Liver (tissue), 9 donors: ENCODE measurements around the gene MRPL44. TPM values are rescaled to one million over a fixed set of nuclear protein-coding genes. Genes with fewer than 3 reads are reported as not detected.

Experiments
- DNase-seq: peaks from one replicate; pipeline ENCODE4 v3.0.0-alpha.2; 2017; ENCODE audit warnings: low spot score
- H3K27ac ChIP-seq, 2 donors: one replicate each; pipeline ENCODE4 v1.7.0; 2013; ENCODE audit warnings: inconsistent platforms in 2 of 2, low read length in 2 of 2, control low read depth in 1 of 2, low read depth in 1 of 2, mild to moderate bottlenecking in 1 of 2
- H3K27me3 ChIP-seq, 4 donors: one replicate each; pipeline versions ENCODE4 v1.6.1 to v1.7.0; 2013; ENCODE audit warnings: low read length in 3 of 4, inconsistent platforms in 1 of 4, mild to moderate bottlenecking in 1 of 4, moderate library complexity in 1 of 4; ENCODE audit not compliant: control insufficient read depth in 4 of 4, insufficient read depth in 4 of 4
- H3K36me3 ChIP-seq, 4 donors: one replicate each; pipeline versions ENCODE4 v1.6.1 to v1.7.0; 2013; ENCODE audit warnings: low read length in 3 of 4, mild to moderate bottlenecking in 3 of 4, low read depth in 1 of 4, moderate library complexity in 1 of 4; ENCODE audit not compliant: control insufficient read depth in 4 of 4, insufficient read depth in 3 of 4
- H3K4me1 ChIP-seq, 4 donors: one replicate each; pipeline versions ENCODE4 v1.6.1 to v1.7.0; 2013; ENCODE audit warnings: low read length in 3 of 4, mild to moderate bottlenecking in 3 of 4, moderate library complexity in 1 of 4; ENCODE audit not compliant: control insufficient read depth in 4 of 4, insufficient read depth in 4 of 4
- H3K4me3 ChIP-seq, 3 donors: one replicate each; pipeline versions ENCODE4 v1.6.1 to v1.7.0; 2013; ENCODE audit warnings: low read length in 3 of 3, control low read depth in 1 of 3, low read depth in 1 of 3, mild to moderate bottlenecking in 1 of 3
- H3K9ac ChIP-seq, 2 donors: one replicate each; pipeline ENCODE4 v1.7.0; 2013; ENCODE audit warnings: low read length in 2 of 2, mild to moderate bottlenecking in 2 of 2, moderate library complexity in 2 of 2, control low read depth in 1 of 2, low read depth in 1 of 2
- H3K9me3 ChIP-seq, 4 donors: one replicate each; pipeline versions ENCODE4 v1.6.1 to v1.7.0; 2013; ENCODE audit warnings: low read length in 3 of 4; ENCODE audit not compliant: control insufficient read depth in 4 of 4
- CTCF ChIP-seq: fragments of 150-350 bp; IDR thresholded peaks from 2 replicates; pipeline ENCODE4 v1.5.1; 2017; ENCODE audit warnings: improper control_type of control experiment, low read depth, low read length; ENCODE audit not compliant: missing input control
- EGR1 ChIP-seq, 2 donors: IDR thresholded peaks; 2 replicates each; pipeline ENCODE4 v1.6.1; 2016 to 2018; ENCODE audit warnings: antibody characterized with exemption in 2 of 2, low read depth in 2 of 2
- FOXA1 ChIP-seq: IDR thresholded peaks from 2 replicates; pipeline ENCODE4 v1.6.1; 2016; ENCODE audit warnings: antibody characterized with exemption
- GABPA ChIP-seq, 2 donors: IDR thresholded peaks in 1 of 2; conservative IDR thresholded peaks in 1 of 2; 2 replicates each; pipeline ENCODE4 v1.6.1; 2016; ENCODE audit warnings: antibody characterized with exemption in 2 of 2, mild to moderate bottlenecking in 1 of 2, moderate library complexity in 1 of 2
- HNF4A ChIP-seq, 2 donors: conservative IDR thresholded peaks; 2 replicates each; pipeline ENCODE4 v1.6.1; 2016; ENCODE audit warnings: antibody characterized with exemption in 2 of 2, mild to moderate bottlenecking in 2 of 2
- MAX ChIP-seq: IDR thresholded peaks from 2 replicates; pipeline ENCODE4 v1.6.1; 2016; ENCODE audit warnings: antibody characterized with exemption
- SP1 ChIP-seq: IDR thresholded peaks from 2 replicates; pipeline ENCODE4 v1.6.1; 2018; ENCODE audit warnings: antibody characterized with exemption, mild to moderate bottlenecking
- YY1 ChIP-seq: IDR thresholded peaks from 2 replicates; pipeline ENCODE4 v1.6.1; 2016; ENCODE audit warnings: antibody characterized with exemption, mild to moderate bottlenecking
- WGBS: extraction: QIAGEN DNeasy Blood & Tissue Kit; methylation state at CpG from one replicate; pipeline ENCODE4 v1.1.7; 2013; 5-methylcytosine and 5-hydroxymethylcytosine counted together
- polyA plus RNA-seq, 2 donors: library from polyadenylated mRNA; stranded (reverse) in 1 of 2; unstranded in 1 of 2; fragments of 200-250 nt in 1 of 2; fragments of >200 nt in 1 of 2; fragmentation: Nextera tagmentation in 1 of 2; extraction: Ambion mirVana in 1 of 2; gene quantifications; one replicate each; pipeline versions ENCODE4 v1.2.1 to v1.2.3, GENCODE V29; 2013 to 2015
- total RNA-seq, 2 donors: library from RNA; depleted of rRNA; stranded (reverse); fragments of >200 nt; gene quantifications; one replicate each; pipeline ENCODE4 v1.2.3, GENCODE V29; 2014
- TF ChIP-seq, protein P1 (sequence below): IDR thresholded peaks from 2 replicates; pipeline ENCODE4 v1.6.1; 2016; ENCODE audit warnings: antibody characterized with exemption
- donor health status: healthy.
- donor health status: healthy.
- donor health status: healthy.
- donor health status: healthy.
- donor health status: healthy.

MRPL44 gene
- total and polyA plus RNA-seq, 4 donors: 19.0 to 27.8 (median 23.8) TPM

GRCh38 chr2:223976635-223977226 lies 19.5 kb downstream of the MRPL44 start:
- Histone ChIP-seq H3K36me3 (no peaks in the 10 kb centered on the region), H3K27me3 (no peaks in the 10 kb centered on the region), H3K4me1 (no peaks in the 10 kb centered on the region), H3K27ac (no peak overlapping the region), H3K9ac (no peak overlapping the region), H3K4me3 (no peak overlapping the region), H3K9me3 (no peaks in the 10 kb centered on the region)
- DNase-seq: no peak
- TF ChIP-seq FOXA1 (no peak), YY1 (no peak), CTCF (no peak), MAX (no peak), EGR1 (IDR thresholded peaks at IDR 0.05; ENCODE audit: low read depth in 2 of 2) (no peak), SP1 (no peak)
- TF ChIP-seq, protein P1, sequence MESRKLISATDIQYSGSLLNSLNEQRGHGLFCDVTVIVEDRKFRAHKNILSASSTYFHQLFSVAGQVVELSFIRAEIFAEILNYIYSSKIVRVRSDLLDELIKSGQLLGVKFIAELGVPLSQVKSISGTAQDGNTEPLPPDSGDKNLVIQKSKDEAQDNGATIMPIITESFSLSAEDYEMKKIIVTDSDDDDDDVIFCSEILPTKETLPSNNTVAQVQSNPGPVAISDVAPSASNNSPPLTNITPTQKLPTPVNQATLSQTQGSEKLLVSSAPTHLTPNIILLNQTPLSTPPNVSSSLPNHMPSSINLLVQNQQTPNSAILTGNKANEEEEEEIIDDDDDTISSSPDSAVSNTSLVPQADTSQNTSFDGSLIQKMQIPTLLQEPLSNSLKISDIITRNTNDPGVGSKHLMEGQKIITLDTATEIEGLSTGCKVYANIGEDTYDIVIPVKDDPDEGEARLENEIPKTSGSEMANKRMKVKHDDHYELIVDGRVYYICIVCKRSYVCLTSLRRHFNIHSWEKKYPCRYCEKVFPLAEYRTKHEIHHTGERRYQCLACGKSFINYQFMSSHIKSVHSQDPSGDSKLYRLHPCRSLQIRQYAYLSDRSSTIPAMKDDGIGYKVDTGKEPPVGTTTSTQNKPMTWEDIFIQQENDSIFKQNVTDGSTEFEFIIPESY: no peak
- 88% methylated on average over 3 of the region's 3 CpGs for WGBS

GRCh38 chr2:223978451-223978850 lies 21.2 kb downstream of the MRPL44 start:
- H3K9me3 ChIP-seq: no peaks in the 10 kb centered on the region
- H3K9ac ChIP-seq: no peak overlapping the region
- no peaks in the 10 kb centered on the region for H3K36me3 ChIP-seq
- H3K4me1 ChIP-seq: no peaks in the 10 kb centered on the region
- 88% methylated on average over 4 of the region's 4 CpGs for WGBS
- H3K27ac ChIP-seq: no peak overlapping the region
- no peaks in the 10 kb centered on the region for H3K27me3 ChIP-seq
- TF ChIP-seq CTCF (no peak), HNF4A (conservative IDR thresholded peaks at IDR 0.05) (no peak)
- H3K4me3 ChIP-seq: no peak overlapping the region
- no peak for DNase-seq

GRCh38 chr2:223979730-223980396 lies 22.6 kb downstream of the MRPL44 start:
- Histone ChIP-seq H3K4me3 (no peak overlapping the region), H3K4me1 (no peaks in the 10 kb centered on the region), H3K9me3 (no peaks in the 10 kb centered on the region), H3K27ac (no peak overlapping the region), H3K9ac (no peak overlapping the region), H3K27me3 (no peaks in the 10 kb centered on the region), H3K36me3 (no peaks in the 10 kb centered on the region)
- DNase-seq: no peak
- TF ChIP-seq HNF4A (conservative IDR thresholded peaks at IDR 0.05) (no peak), GABPA (IDR thresholded peaks at IDR 0.05 in 1 of 2, conservative IDR thresholded peaks at IDR 0.05 in 1 of 2) (no peak), FOXA1 (no peak)
- 85% methylated on average over 2 of the region's 2 CpGs for WGBS
